Right renal pelvis (tissue), 4 donors: Measurements from ENCODE around the gene CHAF1A. TPM values are rescaled to one million over a fixed set of nuclear protein-coding genes. Genes with fewer than 3 reads are reported as not detected.

Source experiments
- DNase-seq, 4 donors: peaks; one replicate each; pipeline ENCODE4 v3.0.0-alpha.2; 2013; ENCODE audit warnings: low read depth in 4 of 4, low spot score in 3 of 4, missing footprints in 1 of 4
- polyA plus RNA-seq, 4 donors: library from polyadenylated mRNA; unstranded; fragments of 120-200 nt; gene quantifications; one replicate each; pipeline ENCODE4 v1.2.1, GENCODE V29; 2013; ENCODE audit not compliant: insufficient read length in 4 of 4

Gene CHAF1A
- polyA plus RNA-seq: 10 to 100 TPM; 21.8 to 27.0 (median 25.4) TPM

GRCh38 chr19:4402171-4403004 lies at the start of gene CHAF1A:
Gene CHAF1A, plus strand, starts transcription at chr19:4402640. Its CDS starts 123 bp downstream, at chr19:4402763.
- peak; percentile 97 to 99 (median 98) for DNase-seq

GRCh38 chr19:4352701-4353121 lies 49.7 kb upstream of the CHAF1A start:
- no peak for DNase-seq

- DNase-seq: no peak
These were observed 48.2 kb upstream of the CHAF1A start for GRCh38 chr19:4354282-4354681.

- no peak for DNase-seq
These were observed 47.5 kb upstream of the CHAF1A start for GRCh38 chr19:4354897-4355296.

- DNase-seq: no peak
These were observed 45.2 kb upstream of the CHAF1A start for GRCh38 chr19:4357095-4357797.

GRCh38 chr19:4357921-4358326 lies 44.5 kb upstream of the CHAF1A start:
- DNase-seq: no peak

- DNase-seq: no peak
These were observed 43.5 kb upstream of the CHAF1A start for GRCh38 chr19:4358709-4359626.

- DNase-seq: no peak
These were observed 42.8 kb upstream of the CHAF1A start for GRCh38 chr19:4359627-4360000.

- no peak for DNase-seq
These were observed 42.3 kb upstream of the CHAF1A start for GRCh38 chr19:4360081-4360569.

GRCh38 chr19:4360641-4361151 lies 41.7 kb upstream of the CHAF1A start:
- no peak for DNase-seq

GRCh38 chr19:4361152-4362046 lies 41.0 kb upstream of the CHAF1A start:
- no peak for DNase-seq

- no peak for DNase-seq
These were observed 40.2 kb upstream of the CHAF1A start for GRCh38 chr19:4362101-4362828.

- no peak for DNase-seq
These were observed 39.5 kb upstream of the CHAF1A start for GRCh38 chr19:4362831-4363545.

- no peak for DNase-seq
These were observed 38.7 kb upstream of the CHAF1A start for GRCh38 chr19:4363571-4364304.

GRCh38 chr19:4365341-4365740 lies 37.1 kb upstream of the CHAF1A start:
- DNase-seq: no peak

GRCh38 chr19:4365791-4366665 lies 36.4 kb upstream of the CHAF1A start:
- DNase-seq: no peak
